ENCODE data around the gene PPP2R5C. TPM values are rescaled to one million over a fixed set of nuclear protein-coding genes. Genes with fewer than 3 reads are reported as not detected.

The PPP2R5C gene
- total and polyA plus RNA-seq, 9 of the 15 experiments (the other 6 are each of a cell fraction or from before 2014, with no cell fraction given), result 284 to 617 (median 395) TPM

GRCh38 chr14:101862711-101863110 lies 101.2 kb downstream of the PPP2R5C start:
- no peak overlapping the region for H3K9ac ChIP-seq (ENCODE audit: insufficient read depth in 1 of 2, low read depth in 2 of 2, low read length in 2 of 2)
- in situ Hi-C loops (cut with MboI) (no loop called here), intact Hi-C loops (cut with micrococcal nuclease) (no loop called here)
- TF ChIP-seq ZNF511 (CRISPR knock-in tag; IDR thresholded peaks at IDR 0.05) (no peak), ZBED1 (IDR thresholded peaks at IDR 0.05) (no peak), TFE3 (CRISPR knock-in tag; IDR thresholded peaks at IDR 0.05) (no peak), ZNF133 (CRISPR knock-in tag; IDR thresholded peaks at IDR 0.05) (no peak), CREB3L1 (IDR thresholded peaks at IDR 0.05; ENCODE audit: borderline replicate concordance, low read depth) (no peak), CCAR2 (IDR thresholded peaks at IDR 0.05; ENCODE audit: low read depth, low read length) (no peak), ZNF699 (CRISPR knock-in tag; IDR thresholded peaks at IDR 0.05; ENCODE audit: insufficient replicate concordance) (no peak), ZNF639 (CRISPR knock-in tag; conservative IDR thresholded peaks at IDR 0.05 in 1 of 2, IDR thresholded peaks at IDR 0.05 in 1 of 2) (no peak), ELF4 (CRISPR knock-in tag; IDR thresholded peaks at IDR 0.05) (no peak), TSHZ1 (CRISPR knock-in tag; IDR thresholded peaks at IDR 0.05) (no peak), EWSR1 (IDR thresholded peaks at IDR 0.05; ENCODE audit: borderline replicate concordance, low read depth, partially characterized antibody) (no peak), SPI1 (IDR thresholded peaks at IDR 0.05; ENCODE audit: borderline replicate concordance, low read depth, low read length) (no peak), ZNF217 (CRISPR knock-in tag; IDR thresholded peaks at IDR 0.05) (no peak), HLTF (IDR thresholded peaks at IDR 0.05) (no peak), EGR1 (conservative IDR thresholded peaks at IDR 0.05) (no peak)
- no peaks in the 10 kb centered on the region for H3K27me3 ChIP-seq (ENCODE audit: control insufficient read depth in 2 of 2, insufficient read depth in 2 of 2, low read length in 2 of 2)
- H3K9me3 ChIP-seq (replicated peaks; ENCODE audit: control insufficient read depth, insufficient read depth, low read depth, low read length), result no peaks in the 10 kb centered on the region
- peaks cover 57% of the 10 kb centered on the region for H3K36me3 ChIP-seq (ENCODE audit: control insufficient read depth, insufficient read depth, low read length)
- H3K4me1 ChIP-seq (replicated peaks in 1 of 2; ENCODE audit: control insufficient read depth in 2 of 2, insufficient read depth in 2 of 2, low read length in 2 of 2), result no peaks in the 10 kb centered on the region
- H3K9me1 ChIP-seq (ENCODE audit: control insufficient read depth, insufficient read depth, low read length), result no peaks in the 10 kb centered on the region
- no peaks in the 10 kb centered on the region; the same call in 1 of the 2 replicates for H4K20me1 ChIP-seq (replicated peaks; ENCODE audit: control insufficient read depth, insufficient read depth, low read length)
- ChIA-PET POLR2A (no interaction called here), CTCF (ENCODE audit: low intra/inter-chr PET ratio) (no interaction called here)
- BruUV-seq (replicated peaks), result no TSS peak
- no peak overlapping the region for H3K4me3 ChIP-seq
- FAIRE-seq (no peak), DNase-seq (ENCODE audit: extremely low read depth in 1 of 4, low spot score in 3 of 4) (no peak), ATAC-seq (no peak)
- 100% methylated on average over 1 of the region's 4 CpGs for WGBS (ENCODE audit: insufficient coverage, low coverage, missing lambda C conversion rate)
- no peak overlapping the region for H2AFZ ChIP-seq (ENCODE audit: low read depth, low read length)
- peaks cover 30% of the 10 kb centered on the region for H3K79me2 ChIP-seq (ENCODE audit: control insufficient read depth, insufficient read depth, low read length)
- no peak overlapping the region for H3K4me2 ChIP-seq (ENCODE audit: insufficient read depth, low read length)
- H3K27ac ChIP-seq (ENCODE audit: extremely low read depth, low read depth, low read length), result no peak overlapping the region
